ENCODE measurements around the gene PRSS38.

The PRSS38 gene

GRCh38 chr1:227815468-227816409 lies at the start of gene PRSS38:
PRSS38 (plus strand) TSS chr1:227815675; CDS start chr1:227815717, 42 bp downstream.
- DNase-seq (ENCODE audit: low read depth in 2 of 2): no peak

- peak; percentile 35 to 51 for DNase-seq (ENCODE audit: low read depth in 2 of 2)
Measured at GRCh38 chr1:227766015-227766634, 49.4 kb upstream of the PRSS38 start.

GRCh38 chr1:227766653-227767277 lies 48.7 kb upstream of the PRSS38 start:
- DNase-seq (ENCODE audit: low read depth in 2 of 2): no peak

GRCh38 chr1:227767401-227768124 lies 47.9 kb upstream of the PRSS38 start:
- no peak for DNase-seq (ENCODE audit: low read depth in 2 of 2)

GRCh38 chr1:227768125-227768439 lies 47.4 kb upstream of the PRSS38 start:
- DNase-seq (ENCODE audit: low read depth in 2 of 2): no peak

- no peak for DNase-seq (ENCODE audit: low read depth in 2 of 2)
Measured at GRCh38 chr1:227768640-227769039, 46.8 kb upstream of the PRSS38 start.

- no peak for DNase-seq (ENCODE audit: low read depth in 2 of 2)
Measured at GRCh38 chr1:227769047-227769935, 46.2 kb upstream of the PRSS38 start.

GRCh38 chr1:227769936-227770494 lies 45.5 kb upstream of the PRSS38 start:
- no peak for DNase-seq (ENCODE audit: low read depth in 2 of 2)

GRCh38 chr1:227770812-227771211 lies 44.7 kb upstream of the PRSS38 start:
- DNase-seq (ENCODE audit: low read depth in 2 of 2): no peak

- no peak for DNase-seq (ENCODE audit: low read depth in 2 of 2)
Measured at GRCh38 chr1:227771326-227771725, 44.1 kb upstream of the PRSS38 start.

- no peak for DNase-seq (ENCODE audit: low read depth in 2 of 2)
Measured at GRCh38 chr1:227771771-227772170, 43.7 kb upstream of the PRSS38 start.

- no peak for DNase-seq (ENCODE audit: low read depth in 2 of 2)
Measured at GRCh38 chr1:227773558-227773957, 41.9 kb upstream of the PRSS38 start.

- no peak for DNase-seq (ENCODE audit: low read depth in 2 of 2)
Measured at GRCh38 chr1:227774051-227774731, 41.3 kb upstream of the PRSS38 start.

GRCh38 chr1:227774821-227775661 lies 40.4 kb upstream of the PRSS38 start:
- DNase-seq (ENCODE audit: low read depth in 2 of 2): no peak

GRCh38 chr1:227775841-227776240 lies 39.6 kb upstream of the PRSS38 start:
- DNase-seq (ENCODE audit: low read depth in 2 of 2): no peak

GRCh38 chr1:227776331-227776771 lies 39.1 kb upstream of the PRSS38 start:
- DNase-seq (ENCODE audit: low read depth in 2 of 2): no peak

- no peak for DNase-seq (ENCODE audit: low read depth in 2 of 2)
Measured at GRCh38 chr1:227777156-227777555, 38.3 kb upstream of the PRSS38 start.

- no peak for DNase-seq (ENCODE audit: low read depth in 2 of 2)
Measured at GRCh38 chr1:227777646-227778045, 37.8 kb upstream of the PRSS38 start.

- DNase-seq (ENCODE audit: low read depth in 2 of 2): no peak
Measured at GRCh38 chr1:227778401-227778947, 37.0 kb upstream of the PRSS38 start.
